ENCODE results near the gene ELOVL7.
"Not testable (repeated sequence)": the region's sequence is repeated elsewhere in the genome, so short reads cannot be mapped to it uniquely, and the experiment has no call there.

The ELOVL7 gene

GRCh38 chr5:60843936-60844905 is at the start of gene ELOVL7:
Gene ELOVL7, minus strand, starts transcription at chr5:60844269. Its CDS starts 56,872 bp downstream, at chr5:60787397.
- peak; percentile 90 for DNase-seq (ENCODE audit: low spot score)

GRCh38 chr5:60893521-60893920 is 49.5 kb upstream of the ELOVL7 start:
- DNase-seq (ENCODE audit: low spot score): no peak

GRCh38 chr5:60891667-60892066 is 47.6 kb upstream of the ELOVL7 start:
- no peak for DNase-seq (ENCODE audit: low spot score)

- DNase-seq (ENCODE audit: low spot score): no peak
Measured at GRCh38 chr5:60888359-60889061, 44.4 kb upstream of the ELOVL7 start.

GRCh38 chr5:60887746-60888145 is 43.7 kb upstream of the ELOVL7 start:
- DNase-seq (ENCODE audit: low spot score): no peak

- DNase-seq (ENCODE audit: low spot score): no peak
Measured at GRCh38 chr5:60887096-60887495, 43.0 kb upstream of the ELOVL7 start.

- DNase-seq (ENCODE audit: low spot score): no peak
Measured at GRCh38 chr5:60886158-60886557, 42.1 kb upstream of the ELOVL7 start.

GRCh38 chr5:60883229-60883628 is 39.2 kb upstream of the ELOVL7 start:
- DNase-seq (ENCODE audit: low spot score): peak; percentile 41

- no peak for DNase-seq (ENCODE audit: low spot score)
Measured at GRCh38 chr5:60872892-60873291, 28.8 kb upstream of the ELOVL7 start.

GRCh38 chr5:60870857-60871256 is 26.8 kb upstream of the ELOVL7 start:
- no peak for DNase-seq (ENCODE audit: low spot score)

GRCh38 chr5:60860572-60860971 is 16.5 kb upstream of the ELOVL7 start:
- not testable (repeated sequence) for DNase-seq (ENCODE audit: low spot score)

- DNase-seq (ENCODE audit: low spot score): peak; percentile 34
Measured at GRCh38 chr5:60856066-60856465, 12.0 kb upstream of the ELOVL7 start.

GRCh38 chr5:60852940-60853339 is 8.9 kb upstream of the ELOVL7 start:
- no peak for DNase-seq (ENCODE audit: low spot score)

- DNase-seq (ENCODE audit: low spot score): no peak
Measured at GRCh38 chr5:60852317-60852716, 8.2 kb upstream of the ELOVL7 start.

- peak; percentile 24 for DNase-seq (ENCODE audit: low spot score)
Measured at GRCh38 chr5:60851626-60852025, 7.6 kb upstream of the ELOVL7 start.

- no peak for DNase-seq (ENCODE audit: low spot score)
Measured at GRCh38 chr5:60846298-60846697, 2.2 kb upstream of the ELOVL7 start.

- peak; percentile 42 for DNase-seq (ENCODE audit: low spot score)
Measured at GRCh38 chr5:60843386-60843935, 608 bp downstream of the ELOVL7 start.

- DNase-seq (ENCODE audit: low spot score): peak; percentile 38
Measured at GRCh38 chr5:60842871-60843385, 1.1 kb downstream of the ELOVL7 start.

- DNase-seq (ENCODE audit: low spot score): no peak
Measured at GRCh38 chr5:60841361-60841760, 2.7 kb downstream of the ELOVL7 start.

GRCh38 chr5:60836131-60836530 is 7.9 kb downstream of the ELOVL7 start:
- peak; percentile 73 for DNase-seq (ENCODE audit: low spot score)

- DNase-seq (ENCODE audit: low spot score): peak; percentile 37
Measured at GRCh38 chr5:60835554-60835953, 8.5 kb downstream of the ELOVL7 start.

- no peak for DNase-seq (ENCODE audit: low spot score)
Measured at GRCh38 chr5:60833520-60833919, 10.5 kb downstream of the ELOVL7 start.

Measured in kidney tubule cell (primary cell).